Ishikawa (cell line): ENCODE results near the gene RAB5B.

Experiments used
- CREB1 ChIP-seq: IDR thresholded peaks from 2 replicates; pipeline ENCODE4 v1.6.1; 2012; ENCODE audit warnings: low read depth
- EP300 ChIP-seq: IDR thresholded peaks from 2 replicates; pipeline ENCODE4 v1.6.1; 2012; ENCODE audit warnings: borderline replicate concordance
- MAX ChIP-seq: IDR thresholded peaks from 2 replicates; pipeline ENCODE4 v1.6.1; 2012
- RAD21 ChIP-seq: IDR thresholded peaks from 2 replicates; pipeline ENCODE4 v1.6.1; 2012; ENCODE audit warnings: low read depth
- REST ChIP-seq: IDR thresholded peaks from 2 replicates; pipeline ENCODE4 v1.6.1; 2012; ENCODE audit warnings: low read depth, mild to moderate bottlenecking
- TAF1 ChIP-seq: IDR thresholded peaks from 2 replicates; pipeline ENCODE4 v1.6.1; 2012; ENCODE audit warnings: low read depth, mild to moderate bottlenecking
- USF1 ChIP-seq: IDR thresholded peaks from 2 replicates; pipeline ENCODE4 v1.6.1; 2012
- YY1 ChIP-seq: IDR thresholded peaks from 2 replicates; pipeline ENCODE4 v1.6.1; 2012; ENCODE audit warnings: low read depth

- TF ChIP-seq YY1 (no peak), MAX (no peak), TAF1 (no peak), USF1 (no peak), CREB1 (no peak), RAD21 (no peak), EP300 (no peak), REST (no peak)
These were observed 58.1 kb downstream of the RAB5B start for GRCh38 chr12:56031987-56032386.
